Measurements from ENCODE around the gene SMARCB1.

Gene SMARCB1

GRCh38 chr22:23762842-23763578, 23.8 kb upstream of the SMARCB1 start, which contains the start of gene C22orf15:
Gene C22orf15 (plus strand): TSS chr22:23762990. CDS start chr22:23763307, 317 bp downstream.
- no peak for DNase-seq (ENCODE audit: low read depth in 1 of 2, low spot score in 1 of 2)

- DNase-seq (ENCODE audit: low read depth in 1 of 2, low spot score in 1 of 2): peak in 1 of 2 donors; percentile 42
These were observed 23.2 kb upstream of the SMARCB1 start for GRCh38 chr22:23763579-23763945.

- no peak for DNase-seq (ENCODE audit: low read depth in 1 of 2, low spot score in 1 of 2)
These were observed 22.8 kb upstream of the SMARCB1 start for GRCh38 chr22:23763954-23764353.

- no peak for DNase-seq (ENCODE audit: low read depth in 1 of 2, low spot score in 1 of 2)
These were observed 21.6 kb upstream of the SMARCB1 start for GRCh38 chr22:23764899-23765881.

- DNase-seq (ENCODE audit: low read depth in 1 of 2, low spot score in 1 of 2): no peak
These were observed 19.5 kb upstream of the SMARCB1 start for GRCh38 chr22:23767303-23767672.

GRCh38 chr22:23767673-23768548, 18.9 kb upstream of the SMARCB1 start, which contains the start of gene CHCHD10:
Gene CHCHD10 (minus strand): TSS chr22:23767972. CDS start chr22:23767874, 98 bp downstream.
- DNase-seq (ENCODE audit: low read depth in 1 of 2, low spot score in 1 of 2): peak; percentile 62 to 64

- no peak for DNase-seq (ENCODE audit: low read depth in 1 of 2, low spot score in 1 of 2)
These were observed 17.3 kb upstream of the SMARCB1 start for GRCh38 chr22:23769321-23769965.

GRCh38 chr22:23772315-23772648, 14.5 kb upstream of the SMARCB1 start:
- DNase-seq (ENCODE audit: low read depth in 1 of 2, low spot score in 1 of 2): no peak

- DNase-seq (ENCODE audit: low read depth in 1 of 2, low spot score in 1 of 2): peak in 1 of 2 donors; percentile 35
These were observed 13.9 kb upstream of the SMARCB1 start, which contains the start of gene MMP11 for GRCh38 chr22:23772649-23773473. Gene MMP11 (plus strand): TSS chr22:23772849. CDS start chr22:23772871, 22 bp downstream.

GRCh38 chr22:23773483-23774113, 13.2 kb upstream of the SMARCB1 start:
- DNase-seq (ENCODE audit: low read depth in 1 of 2, low spot score in 1 of 2): no peak

GRCh38 chr22:23774114-23774921, 12.4 kb upstream of the SMARCB1 start:
- DNase-seq (ENCODE audit: low read depth in 1 of 2, low spot score in 1 of 2): no peak

- no peak for DNase-seq (ENCODE audit: low read depth in 1 of 2, low spot score in 1 of 2)
These were observed 11.8 kb upstream of the SMARCB1 start for GRCh38 chr22:23774922-23775436.

GRCh38 chr22:23775779-23776375, 10.9 kb upstream of the SMARCB1 start:
- DNase-seq (ENCODE audit: low read depth in 1 of 2, low spot score in 1 of 2): no peak

GRCh38 chr22:23777776-23778576, 8.8 kb upstream of the SMARCB1 start:
- DNase-seq (ENCODE audit: low read depth in 1 of 2, low spot score in 1 of 2): no peak

- DNase-seq (ENCODE audit: low read depth in 1 of 2, low spot score in 1 of 2): no peak
These were observed 8.2 kb upstream of the SMARCB1 start for GRCh38 chr22:23778577-23778900.

- DNase-seq (ENCODE audit: low read depth in 1 of 2, low spot score in 1 of 2): no peak
These were observed 7.7 kb upstream of the SMARCB1 start for GRCh38 chr22:23779083-23779482.

- DNase-seq (ENCODE audit: low read depth in 1 of 2, low spot score in 1 of 2): no peak
These were observed 7.0 kb upstream of the SMARCB1 start for GRCh38 chr22:23779731-23780130.
